Measurements from ENCODE around the gene DENND1A.
A peak's percentile ranks its signal among the peaks of the same experiment; 100 is the strongest.
"Not testable (repeated sequence)": the region's sequence is repeated elsewhere in the genome, so short reads cannot be mapped to it uniquely, and the experiment has no call there.

Gene DENND1A

DNA sequence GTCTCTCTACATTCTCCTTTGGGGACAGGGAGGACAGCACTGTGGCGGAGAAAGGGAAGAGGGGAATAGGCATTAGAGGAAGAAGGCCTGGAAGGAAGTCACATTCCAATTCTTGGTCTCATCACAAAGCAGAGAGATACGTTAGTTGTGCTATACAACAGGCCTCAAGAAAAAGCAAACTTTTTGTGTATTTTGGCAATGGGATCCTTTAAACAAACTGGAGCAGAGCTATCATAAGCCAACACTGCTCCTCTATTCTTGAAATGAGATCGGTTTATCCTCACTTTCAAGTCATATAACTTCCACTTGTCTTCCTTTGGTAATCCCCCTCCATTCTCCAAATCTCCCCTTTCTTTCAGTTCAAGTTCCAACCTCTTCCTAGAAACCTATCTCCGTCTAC is 6.5 kb downstream of the DENND1A start:
- Mint-ChIP-seq H3K27me3 (no peaks in the 10 kb centered on the region), H3K36me3 (ENCODE audit: low read depth) (peaks cover 32% of the 10 kb centered on the region), H3K9me3 (no peaks in the 10 kb centered on the region), H3K4me1 (ENCODE audit: low read depth) (peaks cover 74% of the 10 kb centered on the region), H3K4me3 (no peak overlapping the region), H3K27ac (no peak overlapping the region)
- intact Hi-C loops (cut with micrococcal nuclease) = loop anchor here (10.0 kb wide), 1 partner anchor 129 kb away; no protein-coding TSS in a partner anchor

DNA sequence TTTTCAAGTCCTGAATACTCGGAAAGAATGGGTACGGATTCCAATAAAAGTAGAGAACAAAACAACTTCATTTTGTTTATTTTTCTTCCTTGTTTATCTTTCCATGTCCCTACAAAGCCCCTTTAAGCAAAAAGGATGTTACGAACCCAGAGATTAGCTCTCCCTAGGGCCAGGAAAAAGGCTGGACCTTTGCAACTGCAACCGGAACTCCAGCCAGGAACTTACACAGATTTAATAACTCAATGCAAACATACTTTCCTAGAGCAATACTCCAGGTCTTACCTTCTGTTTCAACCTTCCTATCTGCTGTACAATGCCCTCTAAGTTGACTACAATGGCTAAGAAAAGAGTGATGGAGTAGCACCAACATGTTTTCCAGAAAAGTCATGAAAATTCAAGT is 7.0 kb downstream of the DENND1A start:
- H3K4me3 Mint-ChIP-seq = no peak overlapping the region
- H3K36me3 Mint-ChIP-seq (ENCODE audit: low read depth) = peaks cover 30% of the 10 kb centered on the region
- intact Hi-C loops (cut with micrococcal nuclease) = loop anchor here (10.0 kb wide), 1 partner anchor 128 kb away; no protein-coding TSS in a partner anchor
- no peaks in the 10 kb centered on the region for H3K9me3 Mint-ChIP-seq
- no peak overlapping the region for H3K27ac Mint-ChIP-seq
- peaks cover 70% of the 10 kb centered on the region for H3K4me1 Mint-ChIP-seq (ENCODE audit: low read depth)
- H3K27me3 Mint-ChIP-seq = no peaks in the 10 kb centered on the region

DNA sequence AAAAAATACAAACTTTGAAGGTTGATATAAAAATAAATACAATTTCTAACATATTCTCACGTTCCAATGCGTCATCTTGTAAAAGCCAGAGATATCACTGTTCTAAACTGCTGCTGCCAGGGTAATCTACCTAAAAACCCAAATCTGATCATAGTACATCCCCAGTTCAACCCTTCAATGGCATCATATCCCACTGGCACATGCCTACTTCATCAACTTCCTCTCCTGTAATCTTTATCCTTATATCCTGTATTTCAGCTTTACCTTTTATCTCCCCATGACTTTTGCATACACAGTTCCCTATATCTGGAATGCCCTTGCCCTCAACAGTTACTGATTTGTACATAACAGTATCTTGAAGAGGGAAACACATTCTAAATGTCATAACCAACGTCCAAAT is 7.5 kb downstream of the DENND1A start:
- Mint-ChIP-seq H3K27ac (no peak overlapping the region), H3K4me3 (no peak overlapping the region), H3K36me3 (ENCODE audit: low read depth) (peaks cover 30% of the 10 kb centered on the region), H3K4me1 (ENCODE audit: low read depth) (peaks cover 65% of the 10 kb centered on the region), H3K27me3 (no peaks in the 10 kb centered on the region), H3K9me3 (no peaks in the 10 kb centered on the region)
- intact Hi-C loops (cut with micrococcal nuclease) = loop anchor here (10.0 kb wide), 1 partner anchor 128 kb away; no protein-coding TSS in a partner anchor

DNA sequence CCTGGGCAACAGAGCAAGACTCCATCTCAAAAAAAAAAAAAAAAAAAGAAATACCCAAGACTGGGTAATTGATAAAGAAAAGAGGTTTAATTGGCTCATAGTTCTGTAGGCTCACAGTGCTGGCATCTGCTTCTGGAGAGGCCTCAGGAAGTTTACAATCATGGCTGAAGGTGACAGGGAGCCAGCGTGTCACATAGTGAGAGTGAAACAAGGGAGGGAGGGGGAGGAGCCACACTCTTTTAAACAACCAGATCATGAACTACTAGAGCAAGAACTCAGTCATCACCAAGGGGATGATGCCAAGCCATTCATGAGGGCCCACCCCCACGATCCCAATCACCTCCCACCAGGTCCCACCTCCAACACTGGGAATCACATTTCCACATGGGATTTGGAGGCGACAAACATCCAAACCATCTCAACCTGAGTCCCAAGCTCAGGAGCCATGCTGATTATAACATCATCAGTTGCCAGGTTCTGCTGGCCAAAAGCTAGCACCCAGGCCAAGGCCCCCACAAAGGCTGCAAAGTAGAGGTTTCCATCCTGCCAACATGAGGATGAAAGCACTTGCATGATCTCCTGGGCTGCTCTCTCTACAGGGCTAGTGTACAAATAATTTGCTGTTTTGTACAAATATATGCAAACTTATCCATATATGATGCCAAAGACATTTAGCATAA is 15.3 kb downstream of the DENND1A start:
- Mint-ChIP-seq H3K4me1 (ENCODE audit: low read depth) (peaks cover 30% of the 10 kb centered on the region), H3K36me3 (ENCODE audit: low read depth) (peaks cover 28% of the 10 kb centered on the region), H3K27me3 (no peaks in the 10 kb centered on the region), H3K9me3 (no peaks in the 10 kb centered on the region), H3K4me3 (no peak overlapping the region), H3K27ac (no peak overlapping the region)
- intact Hi-C loops (cut with micrococcal nuclease) = no loop called here

DNA sequence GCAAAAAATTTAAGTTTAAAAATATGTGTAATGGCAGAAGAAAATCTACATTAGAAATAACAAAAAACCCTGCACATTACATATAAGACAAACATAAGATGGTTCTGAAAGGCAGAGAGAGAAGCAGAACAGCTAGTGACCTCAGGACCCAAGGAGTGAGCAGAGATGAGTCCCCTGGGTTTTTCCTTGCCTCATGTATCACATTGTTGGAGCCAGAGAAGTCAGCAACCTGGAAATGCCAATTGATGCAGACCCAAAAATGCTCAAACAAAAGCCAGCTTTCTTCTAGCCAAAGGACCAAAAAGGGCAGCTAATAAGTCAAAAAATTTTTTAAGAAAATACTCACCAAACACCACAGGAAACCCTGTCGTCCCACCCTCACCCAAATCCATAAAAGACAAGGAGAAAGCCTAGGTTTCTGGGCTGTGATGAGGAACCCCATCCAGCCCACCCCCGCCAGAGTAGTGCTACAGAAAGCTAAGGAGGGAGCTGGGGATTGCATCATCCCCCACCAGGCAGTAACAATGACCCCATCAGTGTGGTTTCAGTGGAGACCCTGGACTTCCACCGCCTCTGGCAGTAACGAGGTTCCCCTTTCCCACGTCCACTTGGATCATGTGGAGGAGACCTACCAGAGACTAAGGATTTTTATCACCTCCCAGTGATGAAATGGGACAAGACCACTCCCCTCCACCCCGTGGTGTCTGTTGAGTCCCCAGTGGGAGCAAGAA is 17.6 kb downstream of the DENND1A start:
- Mint-ChIP-seq H3K27ac (no peak overlapping the region), H3K4me1 (ENCODE audit: low read depth) (peaks cover 28% of the 10 kb centered on the region), H3K27me3 (no peaks in the 10 kb centered on the region), H3K9me3 (no peaks in the 10 kb centered on the region), H3K4me3 (no peak overlapping the region), H3K36me3 (ENCODE audit: low read depth) (peaks cover 30% of the 10 kb centered on the region)
- intact Hi-C loops (cut with micrococcal nuclease) = loop anchor here (1.0 kb wide), 1 partner anchor 9 kb away; no protein-coding TSS in a partner anchor

DNA sequence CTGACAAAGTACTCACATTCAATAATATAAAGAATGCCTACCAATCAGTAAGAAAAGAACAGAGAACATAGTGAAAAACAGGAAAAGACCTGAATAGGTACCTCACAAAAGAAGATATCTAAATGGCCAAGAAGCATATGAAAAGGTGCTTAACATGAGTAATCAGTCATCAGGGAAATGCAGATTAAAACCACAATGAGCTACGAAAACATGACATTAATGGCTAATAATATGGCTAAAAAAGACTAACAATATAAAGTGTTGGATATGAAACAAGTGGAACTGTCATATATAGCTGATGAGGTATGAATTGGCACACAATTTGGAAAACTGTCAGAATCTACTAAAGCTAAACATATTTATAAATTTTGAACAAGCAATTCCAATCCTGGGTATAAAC is 18.9 kb downstream of the DENND1A start:
- H3K9me3 Mint-ChIP-seq = no peaks in the 10 kb centered on the region
- no peaks in the 10 kb centered on the region for H3K27me3 Mint-ChIP-seq
- H3K4me3 Mint-ChIP-seq = no peak overlapping the region
- peaks cover 28% of the 10 kb centered on the region for H3K4me1 Mint-ChIP-seq (ENCODE audit: low read depth)
- peaks cover 30% of the 10 kb centered on the region for H3K36me3 Mint-ChIP-seq (ENCODE audit: low read depth)
- H3K27ac Mint-ChIP-seq = no peak overlapping the region
- intact Hi-C loops (cut with micrococcal nuclease) = no loop called here

DNA sequence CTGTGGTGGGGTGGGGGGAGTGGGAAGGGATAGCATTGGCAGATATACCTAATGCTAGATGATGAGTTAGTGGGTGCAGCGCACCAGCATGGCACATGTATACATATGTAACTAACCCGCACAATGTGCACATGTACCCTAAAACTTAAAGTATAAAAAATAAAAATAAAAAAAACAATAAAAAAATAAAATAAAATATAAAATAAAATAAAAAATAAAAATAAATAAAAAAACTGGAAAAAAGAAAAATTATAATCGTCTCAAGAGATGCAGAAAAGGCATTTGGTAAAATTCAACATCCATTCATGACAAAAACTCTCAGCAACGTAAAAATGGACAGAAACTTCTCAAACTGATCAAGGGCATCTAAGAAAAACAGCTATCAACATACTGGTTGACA is 20.7 kb downstream of the DENND1A start:
- intact Hi-C loops (cut with micrococcal nuclease); H3K9me3 Mint-ChIP-seq: not testable (repeated sequence)
- peaks cover 36% of the 10 kb centered on the region for H3K4me1 Mint-ChIP-seq (ENCODE audit: low read depth)

DNA sequence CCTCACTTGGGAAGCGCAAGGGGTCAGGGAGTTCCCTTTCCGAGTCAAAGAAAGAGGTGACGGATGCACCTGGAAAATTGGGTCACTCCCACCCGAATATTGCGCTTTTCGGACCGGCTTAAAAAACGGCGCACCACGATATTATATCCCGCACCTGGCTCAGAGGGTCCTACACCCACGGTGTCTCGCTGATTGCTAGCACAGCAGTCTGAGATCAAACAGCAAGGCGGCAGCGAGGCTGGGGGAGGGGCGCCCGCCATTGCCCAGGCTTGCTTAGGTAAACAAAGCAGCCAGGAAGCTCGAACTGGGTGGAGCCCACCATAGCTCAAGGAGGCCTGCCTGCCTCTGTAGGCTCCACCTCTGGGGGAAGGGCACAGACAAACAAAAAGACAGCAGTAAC is 26.4 kb downstream of the DENND1A start:
- H3K9me3 Mint-ChIP-seq; intact Hi-C loops (cut with micrococcal nuclease); H3K27me3 Mint-ChIP-seq; H3K27ac Mint-ChIP-seq: not testable (repeated sequence)
- H3K4me3 Mint-ChIP-seq = peak overlapping the region; percentile 23
- peaks cover 54% of the 10 kb centered on the region for H3K4me1 Mint-ChIP-seq (ENCODE audit: low read depth)
- peaks cover 23% of the 10 kb centered on the region for H3K36me3 Mint-ChIP-seq (ENCODE audit: low read depth)

More for the DNA sequence above, 20.7 kb downstream of the DENND1A start:
- peaks cover 30% of the 10 kb centered on the region for H3K36me3 Mint-ChIP-seq (ENCODE audit: low read depth)
- not testable (repeated sequence) for H3K27me3 Mint-ChIP-seq, H3K27ac Mint-ChIP-seq, H3K4me3 Mint-ChIP-seq

DNA sequence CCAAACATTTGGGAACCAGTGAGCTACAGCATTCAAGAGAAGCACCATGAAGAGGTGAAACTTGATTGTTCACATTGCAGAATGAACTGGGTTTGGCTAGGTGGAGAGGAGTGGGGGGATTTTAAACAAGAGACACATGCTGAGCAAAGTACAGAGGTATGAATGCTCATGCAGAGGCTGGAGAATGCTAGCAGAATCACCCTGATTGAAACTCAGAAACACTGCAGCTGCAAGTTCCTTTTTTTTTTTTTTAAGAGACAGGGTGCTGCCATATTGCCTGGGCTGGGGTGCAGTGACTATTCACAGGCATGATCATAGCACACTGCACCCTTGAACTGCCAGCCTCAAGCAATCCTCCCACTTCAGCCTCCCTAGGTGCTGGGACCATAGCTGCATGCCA is 35.1 kb downstream of the DENND1A start:
- H3K4me3 Mint-ChIP-seq = no peak overlapping the region
- H3K4me1 Mint-ChIP-seq (ENCODE audit: low read depth) = peaks cover 53% of the 10 kb centered on the region
- no peak overlapping the region for H3K27ac Mint-ChIP-seq
- H3K36me3 Mint-ChIP-seq (ENCODE audit: low read depth) = no peaks in the 10 kb centered on the region
- intact Hi-C loops (cut with micrococcal nuclease) = no loop called here
- H3K27me3 Mint-ChIP-seq = no peaks in the 10 kb centered on the region
- H3K9me3 Mint-ChIP-seq = no peaks in the 10 kb centered on the region

DNA sequence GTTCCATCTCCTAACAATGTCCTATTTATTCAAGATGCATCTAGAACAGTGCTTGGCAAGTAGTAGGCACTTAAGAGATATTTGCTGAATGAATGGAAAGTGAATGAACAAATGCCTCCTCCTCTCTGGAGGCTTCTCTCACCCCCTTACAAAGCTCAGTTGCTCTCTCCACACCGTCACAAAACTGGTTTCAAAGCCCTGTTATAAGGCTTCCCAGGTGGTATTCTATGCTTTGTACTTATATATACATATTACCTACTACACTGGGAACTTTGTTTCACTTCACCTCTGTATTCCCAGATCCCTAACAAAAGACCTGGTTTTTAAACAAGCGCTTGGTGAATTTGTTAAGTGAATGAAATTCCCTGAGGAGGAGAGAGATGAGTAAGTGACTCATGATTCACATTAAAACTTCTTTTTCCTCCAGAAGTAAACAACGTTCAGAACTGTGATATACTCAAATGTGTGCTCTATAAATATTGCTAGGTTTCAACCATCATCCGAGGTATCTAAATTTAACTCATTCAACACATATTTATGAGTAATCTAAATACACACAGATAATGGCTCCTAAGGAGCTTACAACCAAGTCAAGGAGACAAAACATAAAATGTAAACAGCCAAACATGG is 36.0 kb downstream of the DENND1A start:
- Mint-ChIP-seq H3K4me3 (no peak overlapping the region), H3K27me3 (no peaks in the 10 kb centered on the region), H3K4me1 (ENCODE audit: low read depth) (peaks cover 49% of the 10 kb centered on the region), H3K9me3 (no peaks in the 10 kb centered on the region), H3K27ac (no peak overlapping the region), H3K36me3 (ENCODE audit: low read depth) (no peaks in the 10 kb centered on the region)
- intact Hi-C loops (cut with micrococcal nuclease) = no loop called here

DNA sequence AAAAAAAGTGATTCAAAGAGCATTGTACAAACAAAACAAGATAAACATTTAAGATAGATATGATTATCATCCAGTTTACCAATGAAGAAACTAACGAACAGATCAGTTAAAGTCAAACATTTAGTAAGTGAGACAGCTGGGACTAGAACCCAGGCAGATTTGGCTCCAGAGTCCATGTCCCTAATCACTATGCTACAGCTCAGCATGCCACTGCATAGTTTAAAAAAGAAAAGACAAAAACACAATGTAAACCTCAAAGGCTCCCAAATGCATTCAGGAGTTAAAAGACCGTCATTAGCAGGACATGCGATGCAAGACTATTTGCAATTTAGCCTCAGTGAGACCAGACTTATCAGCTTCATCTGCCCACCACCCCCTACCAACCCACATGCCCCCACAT is 36.8 kb downstream of the DENND1A start:
- Mint-ChIP-seq H3K36me3 (ENCODE audit: low read depth) (peaks cover 7% of the 10 kb centered on the region), H3K9me3 (peaks cover 3% of the 10 kb centered on the region), H3K4me1 (ENCODE audit: low read depth) (peaks cover 45% of the 10 kb centered on the region), H3K27me3 (no peaks in the 10 kb centered on the region), H3K4me3 (no peak overlapping the region), H3K27ac (no peak overlapping the region)
- intact Hi-C loops (cut with micrococcal nuclease) = no loop called here

DNA sequence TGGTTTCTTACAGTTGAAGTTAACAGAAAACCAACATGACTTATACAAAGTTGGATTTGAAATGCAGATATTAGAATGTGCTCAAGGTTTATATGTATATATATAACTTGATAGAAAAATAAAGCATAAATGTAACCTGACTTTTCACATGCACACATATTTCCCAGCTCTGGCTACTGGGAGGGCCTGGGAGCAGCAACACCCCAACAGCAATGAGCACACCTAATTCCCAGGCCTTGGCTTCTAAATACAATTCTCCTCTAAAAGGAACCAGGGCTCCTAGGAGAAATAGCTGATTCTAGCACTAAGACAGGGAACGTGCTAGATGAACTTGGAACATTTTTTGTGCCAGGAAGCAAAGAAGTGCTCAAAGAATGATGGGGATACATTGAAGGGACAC is 42.1 kb downstream of the DENND1A start:
- intact Hi-C loops (cut with micrococcal nuclease) = loop anchor here (10.0 kb wide), 1 partner anchor 63 kb away; no protein-coding TSS in a partner anchor
- Mint-ChIP-seq H3K27me3 (no peaks in the 10 kb centered on the region), H3K4me3 (no peak overlapping the region), H3K27ac (no peak overlapping the region), H3K4me1 (ENCODE audit: low read depth) (peaks cover 44% of the 10 kb centered on the region), H3K36me3 (ENCODE audit: low read depth) (peaks cover 18% of the 10 kb centered on the region), H3K9me3 (peaks cover 8% of the 10 kb centered on the region)

DNA sequence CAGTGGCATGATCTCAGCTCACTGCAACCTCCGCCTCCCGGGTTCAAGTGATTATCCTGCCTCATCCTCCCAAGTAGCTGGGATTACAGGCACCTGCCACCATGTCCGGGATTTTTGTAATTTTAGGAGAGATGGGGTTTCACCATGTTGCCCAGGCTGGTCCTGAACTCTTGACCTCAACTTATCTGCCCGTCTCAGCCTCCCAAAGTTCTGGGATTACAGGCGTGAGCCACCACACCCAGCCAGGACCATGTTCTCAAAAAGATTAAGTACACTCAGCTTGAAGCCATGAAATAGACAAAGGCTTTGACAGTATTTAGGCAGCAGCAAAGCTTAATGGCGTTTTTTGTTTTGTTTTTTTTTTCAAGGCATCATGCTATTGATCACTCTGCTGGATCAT is 44.1 kb downstream of the DENND1A start:
- H3K27me3 Mint-ChIP-seq, H3K4me3 Mint-ChIP-seq, H3K9me3 Mint-ChIP-seq, H3K27ac Mint-ChIP-seq: not testable (repeated sequence)
- H3K4me1 Mint-ChIP-seq (ENCODE audit: low read depth) = peaks cover 44% of the 10 kb centered on the region
- intact Hi-C loops (cut with micrococcal nuclease) = loop anchor here (10.0 kb wide), 1 partner anchor 61 kb away; no protein-coding TSS in a partner anchor
- H3K36me3 Mint-ChIP-seq (ENCODE audit: low read depth) = peaks cover 18% of the 10 kb centered on the region

DNA sequence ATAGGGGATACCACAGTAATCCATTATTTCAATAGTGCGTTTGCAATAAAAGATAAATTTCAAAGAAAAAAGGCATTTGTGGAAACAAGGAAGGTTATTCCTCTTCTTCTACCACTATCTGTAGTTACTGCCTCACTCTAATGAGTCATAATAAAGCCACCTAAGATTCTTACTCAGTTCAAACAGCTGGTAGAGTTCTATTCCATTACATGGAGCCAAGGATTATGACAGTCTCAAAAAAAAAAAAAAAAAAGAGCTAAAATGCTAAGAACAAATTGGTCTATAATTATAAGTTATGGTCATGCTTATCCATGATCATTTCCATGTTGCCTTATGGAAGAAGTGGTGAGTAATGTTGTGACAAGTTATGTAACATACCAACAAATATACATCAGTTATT is 46.3 kb downstream of the DENND1A start:
- no peak overlapping the region for H3K27ac Mint-ChIP-seq
- intact Hi-C loops (cut with micrococcal nuclease) = loop anchor here (10.0 kb wide), 1 partner anchor 59 kb away; no protein-coding TSS in a partner anchor

More for the DNA sequence above, 46.3 kb downstream of the DENND1A start:
- no peak overlapping the region for H3K4me3 Mint-ChIP-seq
- peaks cover 8% of the 10 kb centered on the region for H3K9me3 Mint-ChIP-seq
- no peaks in the 10 kb centered on the region for H3K27me3 Mint-ChIP-seq
- peaks cover 41% of the 10 kb centered on the region for H3K4me1 Mint-ChIP-seq (ENCODE audit: low read depth)
- peaks cover 20% of the 10 kb centered on the region for H3K36me3 Mint-ChIP-seq (ENCODE audit: low read depth)

All from dendritic cell treated with granulocyte-macrophage colony-stimulating factor and Interleukin-4, amounts not matched to agents 40 ng/mL and 50 ng/mL, for 4 days (primary cell).